Uterine smooth muscle cell (primary cell): ENCODE data around the gene DTD1. TPM values are rescaled to one million over a fixed set of nuclear protein-coding genes. Genes with fewer than 3 reads are reported as not detected.

Experiments used
- total RNA-seq: library from RNA; depleted of rRNA; stranded (reverse); fragments of >200 nt; gene quantifications from 2 replicates; pipeline ENCODE4 v1.2.3, GENCODE V29; 2014

DTD1 gene
- 127 and 206 TPM in 2 replicates for total RNA-seq

GRCh38 chr20:18587665-18588573, at the start of gene DTD1:
Gene DTD1 (plus strand): TSS chr20:18588054. CDS start chr20:18588073, 19 bp downstream.

GRCh38 chr20:18566892-18567738, 20.7 kb upstream of the DTD1 start, which contains the start of gene SMIM26:
Gene SMIM26 (plus strand): TSS chr20:18567432. CDS start chr20:18567479, 47 bp downstream.

GRCh38 chr20:18813483-18813882, 225.6 kb downstream of the DTD1 start, which contains the start of gene SCP2D1:
Gene SCP2D1 (plus strand): TSS chr20:18813783. CDS start chr20:18813816, 33 bp downstream.

Other genes with a start within 250 kb of the DTD1 start
- gene DZANK1, start 121.0 kb upstream of the DTD1 start, total RNA-seq, result 1.1 and 1.5 TPM in 2 replicates
- 10.5 and 13.6 TPM in 2 replicates for gene POLR3F, start 120.7 kb upstream of the DTD1 start, total RNA-seq
- gene RBBP9, start 90.8 kb upstream of the DTD1 start, total RNA-seq, result 16.2 and 24.9 TPM in 2 replicates
- 68.6 and 87.4 TPM in 2 replicates for gene SEC23B, start 80.1 kb upstream of the DTD1 start, total RNA-seq
- gene SMIM26, start 20.6 kb upstream of the DTD1 start, total RNA-seq, result 89.2 and 116 TPM in 2 replicates
- gene SCP2D1, start 225.7 kb downstream of the DTD1 start, total RNA-seq, result not detected in 2 replicates